ENCODE measurements around the gene SPATA2. TPM values are rescaled to one million over a fixed set of nuclear protein-coding genes. Genes with fewer than 3 reads are reported as not detected.

The SPATA2 gene
- total and polyA plus RNA-seq, 5 donors from 2014 or later = 2.1 to 19.1 (median 3.4) TPM

- DNase-seq = no peak
- no peaks in the 10 kb centered on the region for H3K27me3 Mint-ChIP-seq
- Histone ChIP-seq H3K27me3 (ENCODE audit: control insufficient read depth, insufficient read depth, low read length) (no peaks in the 10 kb centered on the region), H3K36me3 (ENCODE audit: control insufficient read depth, insufficient read depth, low read length) (peaks cover 57% of the 10 kb centered on the region), H3K4me1 (ENCODE audit: control insufficient read depth, insufficient read depth, low read length, poor library complexity, severe bottlenecking) (no peaks in the 10 kb centered on the region), H3K9me3 (ENCODE audit: control insufficient read depth in 2 of 2, low read length in 2 of 2) (no peaks in the 10 kb centered on the region), H3K4me3 (ENCODE audit: low read depth, low read length) (no peak overlapping the region), H3K27ac (ENCODE audit: insufficient read depth, low read length, poor library complexity, severe bottlenecking) (no peak overlapping the region)
- H3K4me3 Mint-ChIP-seq = peak overlapping the region in 1 of 4 donors; percentile 38
- peaks cover 0 to 12% (median 8%) of the 10 kb centered on the region in 4 donors for H3K4me1 Mint-ChIP-seq
- peaks cover 0 to 2% (median 0%) of the 10 kb centered on the region in 7 donors for H3K9me3 Mint-ChIP-seq
- ATAC-seq (ENCODE audit: low read depth in 2 of 2) = no peak
- H3K27ac Mint-ChIP-seq = peak overlapping the region in 1 of 3 donors; percentile 11
- peaks cover 36% of the 10 kb centered on the region for H3K36me3 Mint-ChIP-seq
Measured at GRCh38 chr20:49906615-49907154, 8.6 kb downstream of the SPATA2 start.

- DNase-seq (no peak), ATAC-seq (ENCODE audit: low read depth in 2 of 2) (no peak)
- Histone ChIP-seq H3K36me3 (ENCODE audit: control insufficient read depth, insufficient read depth, low read length) (peaks cover 57% of the 10 kb centered on the region), H3K4me3 (ENCODE audit: low read depth, low read length) (no peak overlapping the region), H3K27ac (ENCODE audit: insufficient read depth, low read length, poor library complexity, severe bottlenecking) (no peak overlapping the region), H3K27me3 (ENCODE audit: control insufficient read depth, insufficient read depth, low read length) (no peaks in the 10 kb centered on the region), H3K9me3 (ENCODE audit: control insufficient read depth in 2 of 2, low read length in 2 of 2) (no peaks in the 10 kb centered on the region), H3K4me1 (ENCODE audit: control insufficient read depth, insufficient read depth, low read length, poor library complexity, severe bottlenecking) (no peaks in the 10 kb centered on the region)
- H3K4me1 Mint-ChIP-seq = peaks cover 0 to 12% (median 7%) of the 10 kb centered on the region in 4 donors
- no peak overlapping the region for H3K4me3 Mint-ChIP-seq
- no peaks in the 10 kb centered on the region for H3K27me3 Mint-ChIP-seq
- H3K9me3 Mint-ChIP-seq = peaks cover 0 to 2% (median 0%) of the 10 kb centered on the region in 7 donors
- peak overlapping the region in 1 of 3 donors; percentile 11 for H3K27ac Mint-ChIP-seq
- H3K36me3 Mint-ChIP-seq = peaks cover 36% of the 10 kb centered on the region
Measured at GRCh38 chr20:49906101-49906604, 9.2 kb downstream of the SPATA2 start.

- no peaks in the 10 kb centered on the region for H3K9me3 ChIP-seq (ENCODE audit: control insufficient read depth in 2 of 2, low read length in 2 of 2)
- no peak overlapping the region for H3K27ac ChIP-seq (ENCODE audit: insufficient read depth, low read length, poor library complexity, severe bottlenecking)
- H3K27me3 Mint-ChIP-seq = no peaks in the 10 kb centered on the region
- H3K27me3 ChIP-seq (ENCODE audit: control insufficient read depth, insufficient read depth, low read length) = no peaks in the 10 kb centered on the region
- peaks cover 36% of the 10 kb centered on the region for H3K36me3 Mint-ChIP-seq
- H3K9me3 Mint-ChIP-seq = peaks cover 0 to 2% (median 0%) of the 10 kb centered on the region in 7 donors
- peak overlapping the region in 1 of 4 donors; percentile 32 for H3K4me3 Mint-ChIP-seq
- no peak for ATAC-seq (ENCODE audit: low read depth in 2 of 2)
- no peak for DNase-seq
- no peak overlapping the region for H3K4me3 ChIP-seq (ENCODE audit: low read depth, low read length)
- H3K27ac Mint-ChIP-seq = peak overlapping the region in 2 of 3 donors; percentile 26 to 36
- H3K4me1 ChIP-seq (ENCODE audit: control insufficient read depth, insufficient read depth, low read length, poor library complexity, severe bottlenecking) = no peaks in the 10 kb centered on the region
- H3K4me1 Mint-ChIP-seq = peaks cover 0 to 10% (median 5%) of the 10 kb centered on the region in 4 donors
- H3K36me3 ChIP-seq (ENCODE audit: control insufficient read depth, insufficient read depth, low read length) = peaks cover 53% of the 10 kb centered on the region
Measured at GRCh38 chr20:49905415-49906091, 9.8 kb downstream of the SPATA2 start.

GRCh38 chr20:49904440-49905214, 10.7 kb downstream of the SPATA2 start:
- H3K27ac ChIP-seq (ENCODE audit: insufficient read depth, low read length, poor library complexity, severe bottlenecking) = no peak overlapping the region
- H3K27me3 ChIP-seq (ENCODE audit: control insufficient read depth, insufficient read depth, low read length) = no peaks in the 10 kb centered on the region
- H3K4me1 Mint-ChIP-seq = peaks cover 0 to 6% (median 4%) of the 10 kb centered on the region in 4 donors
- H3K9me3 ChIP-seq (ENCODE audit: control insufficient read depth in 2 of 2, low read length in 2 of 2) = no peaks in the 10 kb centered on the region
- ATAC-seq (ENCODE audit: low read depth in 2 of 2) = no peak
- H3K36me3 ChIP-seq (ENCODE audit: control insufficient read depth, insufficient read depth, low read length) = peaks cover 45% of the 10 kb centered on the region
- H3K4me1 ChIP-seq (ENCODE audit: control insufficient read depth, insufficient read depth, low read length, poor library complexity, severe bottlenecking) = no peaks in the 10 kb centered on the region
- peaks cover 0 to 2% (median 0%) of the 10 kb centered on the region in 7 donors for H3K9me3 Mint-ChIP-seq
- no peak overlapping the region for H3K27ac Mint-ChIP-seq
- DNase-seq = no peak
- H3K4me3 ChIP-seq (ENCODE audit: low read depth, low read length) = no peak overlapping the region
- no peak overlapping the region for H3K4me3 Mint-ChIP-seq
- peaks cover 33% of the 10 kb centered on the region for H3K36me3 Mint-ChIP-seq
- no peaks in the 10 kb centered on the region for H3K27me3 Mint-ChIP-seq

GRCh38 chr20:49901588-49901987, 13.7 kb downstream of the SPATA2 start:
- no peaks in the 10 kb centered on the region for H3K27me3 Mint-ChIP-seq
- Histone ChIP-seq H3K27ac (ENCODE audit: insufficient read depth, low read length, poor library complexity, severe bottlenecking) (no peak overlapping the region), H3K27me3 (ENCODE audit: control insufficient read depth, insufficient read depth, low read length) (no peaks in the 10 kb centered on the region), H3K36me3 (ENCODE audit: control insufficient read depth, insufficient read depth, low read length) (peaks cover 24% of the 10 kb centered on the region), H3K4me1 (ENCODE audit: control insufficient read depth, insufficient read depth, low read length, poor library complexity, severe bottlenecking) (no peaks in the 10 kb centered on the region), H3K4me3 (ENCODE audit: low read depth, low read length) (no peak overlapping the region), H3K9me3 (ENCODE audit: control insufficient read depth in 2 of 2, low read length in 2 of 2) (no peaks in the 10 kb centered on the region)
- peaks cover 24% of the 10 kb centered on the region for H3K36me3 Mint-ChIP-seq
- H3K4me3 Mint-ChIP-seq = no peak overlapping the region
- peaks cover 0 to 2% (median 0%) of the 10 kb centered on the region in 7 donors for H3K9me3 Mint-ChIP-seq
- no peak overlapping the region for H3K27ac Mint-ChIP-seq
- ATAC-seq (ENCODE audit: low read depth in 2 of 2) (no peak), DNase-seq (no peak)
- peaks cover 0 to 11% (median 3%) of the 10 kb centered on the region in 4 donors for H3K4me1 Mint-ChIP-seq

GRCh38 chr20:49899541-49900383, 15.6 kb downstream of the SPATA2 start:
- no peak overlapping the region for H3K4me3 Mint-ChIP-seq
- H3K36me3 Mint-ChIP-seq = peaks cover 15% of the 10 kb centered on the region
- H3K27ac Mint-ChIP-seq = no peak overlapping the region
- H3K9me3 ChIP-seq (ENCODE audit: control insufficient read depth in 2 of 2, low read length in 2 of 2) = no peaks in the 10 kb centered on the region
- H3K4me1 ChIP-seq (ENCODE audit: control insufficient read depth, insufficient read depth, low read length, poor library complexity, severe bottlenecking) = no peaks in the 10 kb centered on the region
- ATAC-seq (ENCODE audit: low read depth in 2 of 2) (no peak), DNase-seq (no peak)
- H3K27me3 ChIP-seq (ENCODE audit: control insufficient read depth, insufficient read depth, low read length) = no peaks in the 10 kb centered on the region
- H3K27ac ChIP-seq (ENCODE audit: insufficient read depth, low read length, poor library complexity, severe bottlenecking) = no peak overlapping the region
- no peaks in the 10 kb centered on the region for H3K27me3 Mint-ChIP-seq
- peaks cover 10% of the 10 kb centered on the region for H3K36me3 ChIP-seq (ENCODE audit: control insufficient read depth, insufficient read depth, low read length)
- H3K4me1 Mint-ChIP-seq = peaks cover 0 to 11% (median 6%) of the 10 kb centered on the region in 4 donors
- H3K9me3 Mint-ChIP-seq = peaks cover 0 to 2% (median 0%) of the 10 kb centered on the region in 7 donors
- H3K4me3 ChIP-seq (ENCODE audit: low read depth, low read length) = no peak overlapping the region

- H3K4me3 Mint-ChIP-seq = no peak overlapping the region
- H3K9me3 Mint-ChIP-seq = no peaks in the 10 kb centered on the region
- peaks cover 8 to 24% (median 18%) of the 10 kb centered on the region in 4 donors for H3K4me1 Mint-ChIP-seq
- Histone ChIP-seq H3K27ac (ENCODE audit: insufficient read depth, low read length, poor library complexity, severe bottlenecking) (no peak overlapping the region), H3K4me3 (ENCODE audit: low read depth, low read length) (no peak overlapping the region), H3K36me3 (ENCODE audit: control insufficient read depth, insufficient read depth, low read length) (no peaks in the 10 kb centered on the region), H3K9me3 (ENCODE audit: control insufficient read depth in 2 of 2, low read length in 2 of 2) (no peaks in the 10 kb centered on the region), H3K4me1 (ENCODE audit: control insufficient read depth, insufficient read depth, low read length, poor library complexity, severe bottlenecking) (peaks cover 13% of the 10 kb centered on the region), H3K27me3 (ENCODE audit: control insufficient read depth, insufficient read depth, low read length) (no peaks in the 10 kb centered on the region)
- peak overlapping the region in 1 of 3 donors; percentile 38 for H3K27ac Mint-ChIP-seq
- ATAC-seq (ENCODE audit: low read depth in 2 of 2) (no peak), DNase-seq (no peak)
- peaks cover 5% of the 10 kb centered on the region for H3K36me3 Mint-ChIP-seq
- no peaks in the 10 kb centered on the region for H3K27me3 Mint-ChIP-seq
Measured at GRCh38 chr20:49896204-49896603, 19.1 kb downstream of the SPATA2 start.

Measured in CD4-positive, CD25-positive, alpha-beta regulatory T cell (primary cell).